AG09309 (cell line): ENCODE results near the gene ATG16L2.
"Not testable (repeated sequence)": the region's sequence is repeated elsewhere in the genome, so short reads cannot be mapped to it uniquely, and the experiment has no call there.

Experiments
- DNase-seq: peaks from one replicate; pipeline ENCODE4 v3.0.0-alpha.2; 2010; ENCODE audit warnings: low read depth
- H3K4me3 ChIP-seq: 2 replicates; pipeline ENCODE4 v1.5.1; 2011; ENCODE audit warnings: mild to moderate bottlenecking, low read depth, low read length, moderate library complexity; ENCODE audit not compliant: control insufficient read depth
- CTCF ChIP-seq: IDR thresholded peaks from 2 replicates; pipeline ENCODE4 v1.5.1; 2011; ENCODE audit warnings: mild to moderate bottlenecking, low read depth, low read length, inconsistent platforms; ENCODE audit not compliant: insufficient read depth, control insufficient read depth; ENCODE audit errors: missing control alignments

Gene ATG16L2

GRCh38 chr11:72792437-72793021, 21.7 kb upstream of the ATG16L2 start:
- no peak for DNase-seq
- H3K4me3 ChIP-seq: no peak overlapping the region
- TF ChIP-seq CTCF: no peak

- no peak overlapping the region for H3K4me3 ChIP-seq
- no peak for DNase-seq
- TF ChIP-seq CTCF: no peak
Measured at GRCh38 chr11:72793076-72793424, 21.2 kb upstream of the ATG16L2 start.

- peak; percentile 95 for TF ChIP-seq CTCF
- H3K4me3 ChIP-seq: peak within 1 kb of the TSS; percentile 69
- peak; percentile 67 for DNase-seq
Measured at GRCh38 chr11:72793425-72794367, 20.5 kb upstream of the ATG16L2 start, which contains the start of gene STARD10. Gene STARD10, minus strand, starts transcription at chr11:72794047. Its CDS starts 12,866 bp downstream, at chr11:72781181.

GRCh38 chr11:72798361-72798760, 15.8 kb upstream of the ATG16L2 start:
- H3K4me3 ChIP-seq: no peak overlapping the region
- no peak for DNase-seq
- TF ChIP-seq CTCF: no peak

- TF ChIP-seq CTCF: no peak
- no peak overlapping the region for H3K4me3 ChIP-seq
- DNase-seq: no peak
Measured at GRCh38 chr11:72799441-72799840, 14.8 kb upstream of the ATG16L2 start.

GRCh38 chr11:72802822-72803221, 11.4 kb upstream of the ATG16L2 start:
- no peak for DNase-seq
- no peak overlapping the region for H3K4me3 ChIP-seq
- no peak for TF ChIP-seq CTCF

GRCh38 chr11:72805216-72805615, 9.0 kb upstream of the ATG16L2 start:
- TF ChIP-seq CTCF: no peak
- H3K4me3 ChIP-seq: no peak overlapping the region
- DNase-seq: no peak

GRCh38 chr11:72806378-72806777, 7.8 kb upstream of the ATG16L2 start:
- H3K4me3 ChIP-seq, DNase-seq: not testable (repeated sequence)
